ENCODE data around the gene SLC38A8.
A peak's percentile ranks its signal among the peaks of the same experiment; 100 is the strongest.

Gene SLC38A8

DNA sequence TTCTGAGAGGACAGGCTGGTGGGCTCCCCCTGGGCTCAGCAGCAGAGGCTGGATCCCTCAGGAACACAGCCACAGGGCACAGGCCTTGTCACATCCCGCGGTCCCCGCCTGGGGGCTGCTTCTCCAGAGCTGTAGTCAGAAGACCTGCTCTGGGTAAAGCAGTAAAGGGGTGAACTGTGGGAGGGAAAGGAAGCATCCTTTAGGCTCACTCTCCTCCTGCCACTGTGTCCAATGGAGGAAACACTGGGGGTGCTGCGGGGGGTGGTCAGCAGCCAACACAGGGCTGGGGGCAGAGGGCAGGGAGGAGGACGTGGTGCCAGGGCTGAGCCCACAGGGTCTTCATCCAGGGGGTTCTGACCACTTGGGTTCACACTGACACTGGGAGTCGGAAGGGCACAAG lies 5.0 kb upstream of the SLC38A8 start:
- no peak for DNase-seq

DNA sequence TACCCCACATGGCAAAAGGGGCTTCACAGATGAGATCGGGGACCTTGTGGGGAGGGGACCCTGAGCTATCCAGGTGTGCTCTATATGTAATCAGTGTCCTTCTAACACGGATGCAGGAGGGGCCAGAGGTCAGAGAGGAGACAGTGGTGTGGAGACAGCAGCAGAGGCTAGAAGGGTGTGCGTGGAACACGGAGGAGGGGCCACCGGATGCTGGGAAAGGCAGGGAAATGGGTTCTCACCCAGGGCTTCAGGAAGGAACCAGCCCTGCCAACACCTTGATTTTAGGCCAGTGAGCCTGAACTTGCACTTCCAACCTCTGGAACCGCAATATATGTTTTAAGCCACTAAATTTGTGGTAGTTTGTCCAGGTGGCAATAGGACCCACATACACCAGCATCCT lies 4.6 kb upstream of the SLC38A8 start:
- DNase-seq, result no peak

- no peak for DNase-seq
Measured at GRCh38 chr16:84045818-84046470, 3.3 kb upstream of the SLC38A8 start.

DNA sequence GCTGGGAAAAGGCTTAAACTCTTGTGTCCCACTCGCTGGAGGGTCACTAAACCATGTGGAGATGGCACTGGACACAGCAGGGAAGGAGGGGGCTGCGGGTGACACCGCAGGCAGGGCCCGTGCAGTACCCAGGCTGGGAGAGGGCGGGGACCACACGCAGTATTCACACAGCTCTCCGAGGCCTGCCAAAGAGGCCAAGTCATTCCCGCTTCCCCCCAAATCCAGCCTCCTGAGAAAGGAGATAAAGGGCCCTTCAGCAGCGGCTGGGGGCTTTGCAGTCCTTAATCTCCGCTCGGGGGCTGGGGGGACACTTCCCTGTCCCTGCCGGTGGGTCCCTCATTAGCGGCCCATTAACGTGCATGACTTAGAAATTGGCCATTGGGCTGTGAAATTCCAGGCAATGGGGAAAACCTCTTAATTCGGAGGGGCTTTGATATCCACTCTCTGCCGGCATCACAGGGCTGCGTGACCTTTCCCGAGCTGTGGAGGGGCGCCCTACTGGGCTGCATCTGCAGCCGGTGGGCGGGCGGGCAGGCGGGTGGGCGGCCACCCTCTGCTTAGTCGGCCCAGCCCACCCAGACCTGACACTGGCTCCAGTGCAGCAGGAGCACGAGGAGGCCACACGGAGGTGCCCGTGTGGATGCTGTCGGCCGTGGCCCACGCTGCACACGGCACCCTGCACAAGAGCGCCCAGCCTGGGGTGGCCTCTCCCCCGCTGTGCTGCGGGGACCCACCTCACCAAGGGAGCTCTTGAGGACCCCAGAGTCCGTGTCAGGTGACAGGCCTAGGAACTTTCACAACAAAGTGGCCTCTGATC lies 2.6 kb upstream of the SLC38A8 start:
- DNase-seq, result peak; percentile 86

DNA sequence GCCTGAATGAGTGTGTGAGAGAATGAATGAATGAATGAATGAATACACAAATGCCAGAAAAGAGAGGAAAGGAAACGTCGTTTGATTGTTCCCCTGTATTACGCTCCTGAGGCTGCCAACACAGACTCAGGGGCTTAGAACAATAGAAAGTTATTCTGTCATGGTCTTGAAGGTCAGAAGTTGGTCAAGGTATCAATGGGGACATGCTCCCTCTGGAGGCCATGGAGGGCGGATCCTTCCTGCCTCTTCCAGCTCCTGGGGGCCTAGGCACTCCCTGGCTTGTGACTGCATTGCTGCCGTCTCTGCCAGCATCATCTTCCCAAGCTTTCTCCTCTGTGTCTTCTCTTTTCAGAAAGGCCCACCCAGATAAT lies 1.5 kb upstream of the SLC38A8 start:
- DNase-seq, result no peak

- DNase-seq, result peak; percentile 48
Measured at GRCh38 chr16:84043486-84044117, 1.0 kb upstream of the SLC38A8 start.

- DNase-seq, result peak; percentile 38
Measured at GRCh38 chr16:84042879-84043485, 387 bp upstream of the SLC38A8 start.

GRCh38 chr16:84041881-84042280 lies 714 bp downstream of the SLC38A8 start:
- DNase-seq, result peak; percentile 17

GRCh38 chr16:84040823-84041820 lies 1.5 kb downstream of the SLC38A8 start:
- no peak for DNase-seq

- no peak for DNase-seq
Measured at GRCh38 chr16:84040226-84040822, 2.3 kb downstream of the SLC38A8 start.

GRCh38 chr16:84039696-84040095 lies 2.9 kb downstream of the SLC38A8 start:
- no peak for DNase-seq

- DNase-seq, result no peak
Measured at GRCh38 chr16:84038469-84038868, 4.1 kb downstream of the SLC38A8 start.

DNA sequence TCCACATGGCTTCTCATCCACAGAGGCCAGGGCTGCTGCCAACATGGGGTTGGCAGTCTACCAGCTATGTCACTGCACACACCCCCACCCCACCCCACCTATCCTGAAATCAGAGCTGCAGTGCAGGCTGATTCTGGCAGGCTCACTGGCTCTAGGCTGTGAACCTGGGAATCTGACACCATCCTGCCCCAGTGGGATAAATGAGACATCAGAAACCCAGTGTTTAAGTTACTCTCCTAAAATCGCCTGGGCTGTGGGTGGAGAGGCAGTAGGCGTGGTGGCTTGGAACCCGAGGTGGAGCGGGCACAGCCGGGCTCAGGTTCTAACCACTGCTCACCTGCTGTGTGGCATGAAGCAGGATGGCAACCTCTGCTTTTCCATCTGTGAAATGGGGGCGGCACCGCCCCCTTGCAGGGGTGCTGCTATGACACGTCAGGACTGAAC lies 5.6 kb downstream of the SLC38A8 start:
- DNase-seq, result no peak

- DNase-seq, result no peak
Measured at GRCh38 chr16:84036131-84036530, 6.5 kb downstream of the SLC38A8 start.

DNA sequence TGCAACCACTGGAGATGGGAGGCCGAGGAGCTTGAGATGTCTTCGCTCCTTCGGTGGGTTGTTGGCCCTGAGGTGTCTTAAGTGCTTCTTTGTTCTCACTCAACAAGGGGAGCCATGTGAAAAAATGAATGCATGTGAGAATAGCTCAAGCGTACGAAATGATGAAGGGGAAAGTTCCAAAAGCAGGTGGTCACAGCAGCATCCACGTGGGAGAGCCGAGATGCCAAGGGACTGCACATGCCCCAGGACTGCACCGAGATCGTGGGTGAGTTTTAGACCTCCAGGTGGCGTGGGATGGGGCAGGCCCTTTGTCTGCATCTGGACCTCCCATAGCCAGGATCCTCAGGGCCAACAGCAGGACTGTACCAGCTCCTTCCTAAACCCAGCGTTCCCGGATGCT lies 8.1 kb downstream of the SLC38A8 start:
- no peak for DNase-seq

DNA sequence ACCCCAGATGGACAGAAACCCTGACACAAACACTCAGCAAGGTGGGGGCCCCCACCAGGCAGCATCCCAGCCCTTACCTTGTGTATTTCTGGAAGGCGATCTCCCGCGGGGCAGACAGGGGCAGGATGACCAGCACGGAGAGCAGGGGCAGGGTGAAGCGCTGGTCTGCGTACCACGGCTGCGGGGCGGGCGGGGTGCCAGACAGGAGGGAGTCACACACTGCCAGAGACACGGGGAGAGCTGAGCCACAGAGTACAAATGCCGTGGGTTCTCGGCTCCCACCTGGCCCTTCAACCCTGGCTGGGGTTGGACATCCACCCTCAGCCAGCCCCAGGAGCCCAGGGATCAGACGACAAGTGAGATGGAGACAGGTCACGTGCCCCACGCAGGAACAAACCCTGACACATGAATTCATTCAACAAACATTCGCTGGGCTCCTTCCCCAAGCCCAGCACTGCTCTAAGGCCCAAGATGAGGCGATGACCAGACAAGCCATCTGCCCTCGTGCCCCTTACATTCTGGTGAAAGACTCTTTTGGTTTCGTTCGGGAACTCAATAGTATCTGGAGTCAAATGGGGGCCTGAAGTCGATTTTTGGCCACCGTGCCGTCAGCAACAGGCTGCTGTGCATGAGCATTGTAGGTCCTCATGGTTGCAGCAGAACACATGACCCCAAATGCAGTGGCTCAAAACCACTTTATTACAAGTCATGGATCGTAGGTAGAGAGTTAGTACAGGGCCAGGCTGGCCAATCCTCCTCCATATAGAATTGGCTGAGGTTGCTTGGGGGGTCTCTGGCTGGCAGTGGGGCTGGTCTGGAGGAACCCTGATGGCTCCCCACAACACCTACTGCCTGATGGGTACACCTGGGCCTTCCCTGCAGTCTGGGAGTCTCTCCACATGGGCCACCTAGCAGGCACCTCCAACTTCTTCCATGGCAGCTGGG lies 9.1 kb downstream of the SLC38A8 start:
- DNase-seq, result no peak

GRCh38 chr16:84032458-84033178 lies 10.0 kb downstream of the SLC38A8 start:
- DNase-seq, result peak; percentile 53

DNA sequence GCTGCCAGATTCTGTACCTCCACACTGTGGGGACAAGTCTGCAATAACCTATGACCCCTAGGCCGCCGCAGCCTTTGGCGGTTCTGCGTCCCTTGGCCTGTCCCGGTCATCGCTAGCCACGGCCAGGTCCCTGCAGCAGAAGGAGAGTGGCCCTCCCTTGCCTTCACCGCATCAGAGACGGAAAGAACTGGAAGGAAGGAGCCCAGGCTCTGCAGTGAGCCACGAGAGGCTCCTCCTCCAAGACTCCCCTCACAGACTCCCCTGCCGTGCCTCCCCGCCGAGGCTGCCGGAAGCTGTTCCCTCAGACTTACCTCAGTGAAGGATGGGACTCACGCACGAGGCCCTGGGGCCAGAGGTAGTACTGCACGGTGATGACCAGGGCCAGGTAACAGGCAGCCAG lies 11.0 kb downstream of the SLC38A8 start:
- DNase-seq, result no peak

DNA sequence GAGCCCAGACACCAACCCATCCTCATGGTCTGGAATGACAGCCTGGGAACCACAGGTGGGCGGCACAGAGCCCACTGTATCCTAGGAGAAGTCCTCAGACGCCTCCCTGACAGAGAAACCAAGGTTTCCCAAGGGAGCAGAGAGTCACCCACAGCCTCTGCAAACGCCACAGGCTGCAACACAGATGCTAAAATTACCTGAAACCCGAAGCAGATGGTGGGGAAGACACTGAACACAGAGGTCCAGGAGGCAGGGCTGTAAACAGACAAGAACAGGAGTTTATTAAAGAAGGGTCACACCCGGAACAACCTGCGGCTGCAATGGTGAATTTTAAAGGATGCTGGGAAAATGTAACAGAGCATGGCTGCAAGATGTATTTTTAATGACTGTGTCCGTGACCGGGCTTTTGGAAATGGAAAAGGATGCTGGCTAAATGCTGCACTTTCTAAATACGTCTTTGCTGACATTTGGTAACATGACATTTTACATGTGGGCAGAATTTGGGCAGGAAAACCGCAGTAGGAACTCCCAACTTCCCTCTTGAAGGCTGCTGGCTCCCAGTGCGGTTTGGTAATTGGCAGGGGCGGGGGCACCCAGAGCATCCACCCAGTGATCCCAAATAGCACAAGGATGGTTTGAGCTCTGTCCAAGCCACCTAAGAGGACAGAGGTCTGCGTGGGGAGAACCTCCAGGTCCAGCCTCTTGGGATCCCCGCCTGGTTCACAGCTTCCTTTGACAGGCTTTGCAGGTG lies 13.1 kb downstream of the SLC38A8 start:
- no peak for DNase-seq

All from retina (tissue), 1 donor.